Limb (tissue), 2 donors: ENCODE results near the gene GHR.

Experiments
- DNase-seq, 2 donors: peaks; one replicate each; pipeline ENCODE4 v3.0.0-alpha.2; 2016; ENCODE audit errors: extremely low spot score in 2 of 2

Gene GHR

DNA sequence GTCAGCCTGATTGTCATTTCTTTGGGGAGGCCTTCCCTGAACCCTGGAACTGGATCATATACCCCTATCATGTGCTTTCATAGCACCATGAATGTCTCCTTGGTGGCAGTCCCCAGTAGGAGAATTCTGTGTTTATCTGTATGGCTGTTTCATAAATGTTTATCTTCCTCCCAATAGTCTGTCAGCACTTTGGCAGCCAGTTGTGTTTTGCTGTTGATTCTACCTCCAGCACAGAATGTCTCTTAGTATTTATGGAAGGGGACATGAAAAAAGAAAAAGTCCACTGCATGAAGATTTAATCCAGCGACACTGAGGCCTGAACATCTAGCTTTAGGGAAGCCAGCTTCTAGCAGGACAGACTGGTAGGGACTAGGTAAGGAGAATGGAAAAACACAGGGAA is 38.3 kb downstream of the GHR start:
- no peak for DNase-seq

DNA sequence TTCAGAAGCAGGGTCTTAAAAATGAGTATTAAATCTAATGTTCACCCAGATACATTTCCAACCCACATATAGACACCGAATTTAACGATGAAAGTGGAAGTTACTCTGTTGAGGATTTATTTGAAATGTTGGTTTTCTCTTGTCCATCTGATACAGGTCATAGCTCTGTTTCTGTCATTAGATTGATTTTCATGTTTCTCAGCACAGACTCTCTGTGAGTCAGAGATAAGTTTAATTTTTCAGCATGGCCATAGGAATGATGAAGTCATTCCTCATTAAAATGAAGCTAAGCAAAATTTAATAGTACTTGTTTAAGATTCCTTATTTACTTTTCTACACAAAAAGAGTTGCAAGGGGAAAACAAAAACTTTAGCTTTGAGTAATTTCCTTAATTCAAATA is 38.8 kb downstream of the GHR start:
- no peak for DNase-seq

DNA sequence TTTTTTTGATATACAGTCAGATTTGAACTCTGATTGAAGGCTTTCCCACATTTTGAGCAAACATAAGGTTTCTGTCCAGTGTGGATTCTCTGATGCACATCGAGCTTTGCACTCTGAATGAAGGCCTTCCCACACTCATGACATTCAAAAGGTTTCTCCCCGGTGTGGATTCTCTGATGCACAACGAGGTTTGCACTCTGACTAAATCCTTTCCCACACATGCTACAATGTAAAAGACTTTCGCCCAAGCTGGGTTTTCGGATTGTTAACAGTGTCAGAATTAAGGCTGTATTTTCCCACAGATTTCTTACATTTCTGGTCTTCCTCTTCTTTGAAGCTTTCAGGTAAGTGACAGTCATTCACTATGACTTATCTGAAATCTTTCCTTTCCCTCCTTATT is 44.3 kb downstream of the GHR start:
- DNase-seq = no peak

DNA sequence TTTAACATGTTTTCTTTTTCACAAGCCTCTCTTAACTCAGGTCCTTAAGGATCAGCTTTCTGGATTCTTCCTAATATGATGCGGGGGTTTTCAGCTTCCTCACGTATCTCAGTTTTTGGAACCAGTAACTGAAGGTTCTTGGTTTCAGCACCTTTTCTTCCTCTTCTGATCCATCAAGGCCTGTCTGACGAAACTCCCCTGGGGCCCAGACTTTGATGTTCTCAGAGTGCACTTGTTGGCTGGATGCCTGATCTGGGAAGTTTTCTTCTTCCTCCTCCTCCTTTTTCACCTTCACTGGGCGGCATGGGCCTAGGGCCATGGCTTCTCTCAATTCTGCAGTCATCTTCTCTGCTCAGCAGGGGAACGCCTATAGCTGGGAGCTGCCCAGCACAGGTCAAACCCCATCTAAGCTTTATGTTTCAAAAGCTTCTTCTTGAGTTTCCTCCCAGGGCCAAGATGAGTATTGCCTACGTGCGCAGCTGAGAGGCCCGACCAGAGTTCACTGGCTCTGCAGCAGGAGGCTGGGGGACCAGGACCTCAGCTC is 44.8 kb downstream of the GHR start:
- no peak for DNase-seq

DNA sequence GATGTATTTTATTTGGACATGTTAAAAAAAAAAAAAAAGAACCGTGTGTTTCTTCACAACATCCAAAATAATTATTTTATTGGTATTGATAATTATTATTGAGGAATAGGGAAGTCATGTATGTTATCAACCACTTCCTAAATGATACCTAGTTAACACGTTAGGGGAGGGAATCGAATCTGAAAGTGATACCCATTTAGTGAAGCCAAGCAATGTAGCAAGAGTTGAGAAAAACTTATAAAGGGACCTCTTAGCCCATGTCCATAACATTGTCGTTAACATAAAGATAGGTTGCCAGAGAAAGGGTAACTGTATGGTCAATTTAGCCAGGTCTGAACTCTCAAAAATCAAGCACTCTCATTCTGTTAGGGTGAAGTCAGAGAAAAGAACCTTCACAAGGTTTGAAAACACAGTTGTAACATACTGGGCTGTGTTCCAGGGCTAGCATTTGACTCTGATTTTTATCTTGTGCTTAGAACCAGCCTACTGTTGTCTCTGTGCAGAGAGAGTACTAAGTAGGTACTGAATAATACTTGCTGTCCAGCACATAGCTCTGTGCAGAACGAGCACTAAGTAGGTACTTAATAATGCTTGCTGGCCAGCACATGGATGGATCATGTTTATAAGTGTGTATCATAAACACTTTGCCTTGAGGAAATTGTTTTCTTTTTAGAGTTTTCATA is 60.4 kb downstream of the GHR start:
- DNase-seq = no peak

DNA sequence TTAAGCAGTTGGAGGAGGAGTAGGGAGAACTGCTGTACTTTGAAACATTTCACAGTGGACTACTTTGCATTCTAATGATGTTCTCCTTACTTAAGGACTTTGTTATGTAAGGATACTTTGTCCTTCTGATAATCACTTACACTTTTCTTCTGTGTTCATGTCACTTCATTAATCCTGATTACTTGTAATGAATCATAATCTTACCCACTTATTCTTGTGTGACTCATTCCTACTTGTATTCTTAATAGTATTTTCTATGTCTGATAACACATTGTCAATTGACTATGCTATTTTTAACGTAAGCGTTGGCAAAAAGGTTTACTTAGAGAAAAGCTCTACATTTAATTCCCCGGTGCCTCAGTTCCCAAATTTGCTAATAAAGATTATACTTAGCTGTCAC is 63.8 kb downstream of the GHR start:
- no peak for DNase-seq

DNA sequence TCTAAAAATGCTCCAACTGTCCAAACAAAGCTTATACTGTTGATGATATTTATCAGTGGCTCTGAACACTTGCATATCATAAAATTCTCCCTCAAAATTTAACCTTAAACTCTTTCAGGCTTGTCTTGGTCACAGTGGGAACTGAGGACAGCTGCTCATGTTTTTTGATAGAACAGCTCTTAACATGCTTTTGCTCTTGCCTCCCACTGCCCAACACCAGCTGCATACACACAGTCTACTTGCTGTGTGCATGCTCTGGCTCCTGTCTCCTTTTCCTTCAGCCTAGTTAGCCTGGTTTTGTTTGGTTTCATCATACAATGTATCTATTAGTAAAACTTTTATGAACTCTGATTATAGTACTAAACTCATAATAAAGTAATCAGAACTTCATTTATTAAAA is 64.6 kb downstream of the GHR start:
- no peak for DNase-seq

DNA sequence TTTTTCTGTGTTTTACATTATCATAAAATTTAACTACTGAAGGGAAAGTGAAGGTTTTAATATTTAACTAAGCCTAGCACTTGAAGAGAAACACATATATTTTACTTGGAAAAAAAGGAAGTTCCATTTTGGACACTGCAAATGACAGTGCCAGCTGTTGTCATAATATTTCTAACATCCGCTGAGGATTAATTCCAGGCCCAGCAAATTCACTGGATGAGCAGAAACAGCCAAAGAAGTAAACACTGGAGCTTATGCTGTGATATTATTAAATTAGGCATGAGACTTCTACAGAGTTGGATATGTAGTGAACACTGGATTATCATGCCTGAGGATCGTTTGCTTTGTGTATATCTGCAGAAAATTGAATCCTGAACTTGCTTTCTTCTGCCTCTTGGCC is 67.6 kb downstream of the GHR start:
- DNase-seq = no peak

DNA sequence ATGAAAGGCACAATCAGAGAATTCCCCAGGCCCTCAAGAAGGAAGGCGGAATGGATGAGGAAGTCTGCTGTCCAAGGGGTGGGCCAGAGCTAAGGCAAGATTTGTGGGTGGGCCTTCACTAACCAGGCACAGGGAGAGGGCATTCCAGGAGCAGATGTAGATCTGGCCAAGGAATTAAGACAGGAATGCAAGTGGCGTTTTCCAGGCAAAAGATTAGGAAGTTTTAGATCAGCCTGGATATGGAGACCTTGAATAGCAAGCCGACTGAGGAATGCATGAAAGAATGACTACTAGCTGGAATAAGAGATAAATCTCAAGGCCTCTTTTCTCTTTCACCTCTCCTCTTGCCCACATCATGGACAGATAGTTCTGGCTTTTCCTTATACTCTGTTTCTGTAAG is 68.5 kb downstream of the GHR start:
- no peak for DNase-seq

DNA sequence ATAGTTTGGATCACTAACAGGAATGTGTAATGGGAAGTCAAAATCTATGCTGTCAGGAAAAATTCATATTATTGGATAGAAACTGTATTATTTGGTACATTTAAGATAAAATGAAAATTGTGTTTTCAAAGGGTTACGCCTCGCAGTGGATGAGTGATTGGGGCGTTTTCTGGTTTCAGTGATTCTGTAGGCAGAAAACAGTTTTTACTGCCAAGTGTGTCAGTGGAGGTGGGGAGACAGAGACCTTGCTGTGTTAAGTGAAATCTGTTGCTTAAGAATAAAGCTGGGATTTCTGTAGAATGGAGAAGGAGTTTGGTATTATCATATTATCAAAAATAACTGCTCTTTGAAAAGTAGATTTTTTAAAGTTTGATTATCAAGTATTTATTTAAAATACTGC is 69.7 kb downstream of the GHR start:
- no peak for DNase-seq

DNA sequence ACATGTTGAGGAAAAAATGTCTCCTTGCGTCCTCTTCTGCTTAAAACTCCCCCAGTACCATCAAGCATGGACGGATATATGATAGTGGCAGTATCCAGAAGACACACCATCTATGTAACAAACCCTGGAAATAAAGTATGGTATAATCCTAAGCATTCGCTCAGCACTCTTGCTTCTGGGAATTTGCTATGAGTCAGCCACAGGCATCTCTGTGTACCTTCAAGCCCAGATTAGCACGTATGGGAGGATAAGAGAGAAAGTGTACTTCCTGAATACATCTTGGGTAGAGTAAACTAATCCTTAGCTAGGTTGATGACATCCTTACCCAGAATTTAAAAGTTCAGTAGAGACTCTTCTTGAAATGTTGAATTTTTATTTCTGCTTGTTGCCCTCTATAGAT is 71.2 kb downstream of the GHR start:
- no peak for DNase-seq

DNA sequence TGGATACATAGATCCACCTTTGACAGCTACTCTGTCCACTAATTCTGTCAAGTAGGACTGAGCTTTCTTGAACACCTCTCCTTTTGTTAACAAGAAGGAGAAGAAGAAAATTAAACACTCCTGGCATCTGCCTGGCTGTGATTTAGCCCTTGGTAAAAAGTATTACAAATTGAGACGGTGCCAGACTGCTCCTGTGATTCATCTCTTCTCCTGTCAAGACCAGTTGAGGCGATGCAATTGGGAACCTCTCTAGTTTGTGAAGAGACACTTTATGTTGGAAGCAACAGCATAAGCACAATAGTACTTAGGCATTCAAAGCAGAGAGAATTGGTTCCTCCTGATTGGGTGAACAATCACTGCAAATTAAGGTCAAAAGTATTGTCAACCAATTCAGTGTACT is 72.7 kb downstream of the GHR start:
- no peak for DNase-seq

DNA sequence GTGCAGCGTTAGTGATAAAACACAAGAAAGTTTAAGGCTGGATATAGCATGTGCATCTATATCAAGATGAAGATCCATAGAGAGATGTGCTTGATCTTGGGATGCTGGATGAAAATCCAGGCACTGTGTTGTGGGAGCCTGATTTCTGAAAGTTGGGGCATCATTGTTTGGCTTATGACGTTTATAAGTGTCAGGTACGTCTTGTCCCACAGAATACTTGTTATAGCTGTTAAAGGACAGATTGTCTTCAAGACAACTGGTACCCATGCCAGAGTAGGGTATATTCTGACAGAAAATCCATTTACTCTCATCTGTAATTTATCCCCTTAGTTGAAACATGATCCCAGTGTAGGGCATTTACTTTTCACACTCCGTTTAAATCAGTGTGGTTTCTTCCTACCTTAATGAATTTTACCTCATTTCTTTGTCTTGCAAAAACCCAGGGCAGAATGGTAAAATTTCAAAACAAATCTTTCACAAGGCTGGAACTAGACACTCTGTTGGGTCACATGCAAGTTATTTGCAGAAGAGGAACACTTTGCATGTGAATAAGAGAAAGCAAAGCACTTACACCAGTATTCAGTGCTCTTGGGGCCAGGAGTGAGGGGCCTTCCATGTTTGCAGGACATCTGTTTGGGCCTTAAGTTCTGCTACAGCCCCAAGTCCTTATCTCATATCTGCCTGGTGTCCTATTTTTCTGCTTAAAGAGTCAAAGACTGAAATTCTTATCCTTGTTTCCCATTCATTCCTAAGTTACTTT is 73.3 kb downstream of the GHR start:
- no peak for DNase-seq

DNA sequence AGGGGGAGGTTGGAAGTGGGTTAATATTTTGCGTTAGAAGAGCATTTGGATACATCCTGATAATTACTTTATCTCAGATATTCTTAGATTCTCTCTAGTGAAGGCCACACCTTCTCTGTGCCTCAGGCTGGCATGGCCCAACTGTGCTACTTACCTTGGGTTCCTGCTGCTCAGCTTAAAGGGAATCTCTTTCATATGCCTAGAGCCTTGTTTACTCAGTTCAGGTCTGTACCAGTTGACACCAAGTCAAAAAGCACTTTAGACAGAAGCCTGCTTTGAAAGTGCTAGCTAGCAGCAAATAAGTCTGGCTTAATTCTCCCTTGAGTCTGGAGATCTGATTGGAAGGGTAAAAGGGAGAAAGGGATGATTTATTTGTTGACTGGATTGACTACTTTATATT is 74.8 kb downstream of the GHR start:
- no peak for DNase-seq

DNA sequence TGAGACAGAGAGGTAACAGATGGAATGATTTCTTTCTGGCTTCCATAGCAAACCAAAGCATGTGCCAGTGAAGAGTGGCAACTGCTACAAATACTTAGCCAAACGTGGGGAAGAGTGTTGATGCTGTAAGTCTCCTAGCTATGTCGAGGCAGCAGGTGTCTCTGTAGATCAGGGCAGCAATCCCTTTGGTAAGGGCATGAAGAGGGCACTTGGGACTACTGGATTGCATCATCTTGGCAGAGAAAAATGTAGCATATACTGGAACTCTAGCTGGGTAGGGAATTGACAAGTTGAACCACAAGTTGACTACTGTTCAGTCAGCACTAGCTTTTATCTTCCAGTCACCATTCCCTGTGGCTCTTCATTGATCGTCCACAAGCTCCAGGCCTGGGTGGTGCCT is 75.8 kb downstream of the GHR start:
- DNase-seq = no peak

DNA sequence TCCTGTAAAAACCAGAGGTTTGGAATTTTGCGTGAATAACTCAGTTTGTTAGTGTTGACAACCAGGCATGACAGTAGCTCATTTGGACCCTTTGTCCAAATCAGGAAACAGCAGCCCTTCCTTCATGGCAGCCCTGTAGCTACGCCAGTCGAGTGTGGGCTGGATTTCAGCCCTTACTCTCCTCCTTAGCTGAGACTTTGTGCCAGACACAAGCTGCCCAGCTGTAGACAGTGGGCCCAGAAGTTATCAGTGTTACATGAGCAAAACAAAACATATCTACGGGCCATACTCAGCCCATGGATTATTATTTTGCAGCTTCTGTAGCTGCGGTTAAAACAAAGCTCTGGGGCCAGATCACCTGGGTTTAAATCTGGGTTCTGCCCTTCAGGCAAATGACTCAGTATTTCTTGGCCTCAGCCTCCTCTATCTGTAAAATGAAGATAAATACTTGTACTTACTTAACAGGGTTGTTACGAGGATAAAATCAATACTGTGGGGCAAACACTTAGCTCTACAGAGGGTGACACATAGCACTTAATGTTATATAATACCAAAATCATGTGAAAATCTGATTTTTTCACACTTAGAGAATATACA is 76.9 kb downstream of the GHR start:
- DNase-seq = no peak

DNA sequence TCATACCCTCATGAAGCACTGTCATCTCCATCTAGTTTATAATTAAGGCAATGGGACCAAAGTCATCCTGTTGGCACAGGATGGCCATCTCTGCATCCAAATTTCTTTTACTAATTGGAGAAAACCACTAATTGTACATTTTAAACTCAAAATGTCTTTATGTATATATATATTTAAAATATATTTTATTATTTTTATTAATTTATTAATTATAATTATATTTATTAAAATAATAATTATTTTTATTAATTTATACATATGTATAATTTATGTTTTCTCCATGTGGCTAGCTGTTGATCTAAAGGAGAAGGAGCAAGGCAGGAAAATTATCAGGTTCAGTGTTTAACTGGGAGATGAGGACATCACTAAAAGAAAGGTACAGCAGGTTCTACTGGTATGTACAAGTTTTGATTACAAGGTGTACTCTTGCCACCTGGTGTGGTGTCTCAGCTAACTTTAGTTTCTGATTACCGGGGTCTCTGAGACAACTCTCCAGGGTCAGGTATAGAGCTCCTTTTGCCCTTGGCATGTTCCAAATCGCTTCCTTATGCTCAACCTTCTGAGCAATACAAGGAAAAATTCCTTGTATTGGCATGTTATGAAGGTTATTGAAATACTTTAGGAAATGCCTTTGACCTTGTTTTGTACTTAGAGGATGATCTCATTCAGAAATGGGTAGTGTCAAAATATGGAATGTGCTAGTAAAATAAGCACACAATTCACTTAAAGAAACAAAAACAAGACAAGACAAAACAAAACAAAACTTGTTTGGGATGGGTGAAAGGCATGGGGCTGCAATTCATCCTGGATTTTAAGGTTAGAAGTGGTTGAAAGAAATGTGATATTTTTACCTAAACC is 79.6 kb downstream of the GHR start:
- no peak for DNase-seq

DNA sequence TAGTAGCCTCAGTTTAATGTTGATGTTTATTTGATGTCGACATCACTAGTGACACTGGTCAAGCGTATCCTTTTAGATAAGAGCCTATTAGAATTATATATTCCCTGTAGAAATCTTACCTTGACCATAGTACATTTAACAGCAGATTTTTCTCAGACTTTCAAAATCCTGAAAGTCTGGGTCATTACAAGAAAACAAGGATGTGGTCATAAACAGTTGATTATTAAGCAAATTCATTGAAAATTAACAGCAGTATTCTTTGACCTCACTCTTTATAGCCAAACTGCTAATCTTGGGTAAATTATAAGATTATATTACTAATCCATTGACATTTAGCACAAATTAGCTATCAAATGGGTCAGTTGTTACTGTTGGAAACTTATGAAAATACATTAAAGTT is 83.4 kb downstream of the GHR start:
- DNase-seq = no peak

DNA sequence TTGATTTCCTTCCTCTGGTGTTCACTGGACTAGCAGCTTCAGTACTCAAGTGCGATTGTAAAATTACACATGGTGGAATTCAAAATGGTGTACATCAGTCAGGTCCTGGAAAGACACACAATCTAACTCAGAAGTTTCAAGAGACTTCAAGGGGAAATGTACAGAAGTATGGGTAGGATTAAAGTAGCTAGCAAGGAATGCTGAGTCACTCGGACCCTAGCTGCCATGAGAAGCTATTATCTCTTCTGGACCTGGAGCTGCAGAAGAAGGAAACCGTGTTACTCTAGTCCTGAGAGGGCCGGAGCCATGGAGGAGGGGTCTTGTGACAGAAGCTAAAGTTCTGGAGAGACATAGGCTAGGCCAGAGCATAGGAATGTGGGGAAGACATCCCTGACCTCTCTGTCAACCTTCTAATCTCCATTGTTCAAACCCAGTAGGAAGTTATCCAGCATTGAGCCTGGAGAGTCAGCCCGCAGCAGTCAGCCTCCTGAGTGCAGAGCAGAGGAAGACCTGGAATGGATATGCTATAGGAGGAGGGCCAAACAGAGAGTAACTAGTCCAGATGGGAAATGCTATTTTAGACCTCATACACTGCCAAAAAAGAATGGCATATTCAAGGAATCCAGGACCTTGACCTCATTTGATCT is 84.3 kb downstream of the GHR start:
- DNase-seq = no peak

DNA sequence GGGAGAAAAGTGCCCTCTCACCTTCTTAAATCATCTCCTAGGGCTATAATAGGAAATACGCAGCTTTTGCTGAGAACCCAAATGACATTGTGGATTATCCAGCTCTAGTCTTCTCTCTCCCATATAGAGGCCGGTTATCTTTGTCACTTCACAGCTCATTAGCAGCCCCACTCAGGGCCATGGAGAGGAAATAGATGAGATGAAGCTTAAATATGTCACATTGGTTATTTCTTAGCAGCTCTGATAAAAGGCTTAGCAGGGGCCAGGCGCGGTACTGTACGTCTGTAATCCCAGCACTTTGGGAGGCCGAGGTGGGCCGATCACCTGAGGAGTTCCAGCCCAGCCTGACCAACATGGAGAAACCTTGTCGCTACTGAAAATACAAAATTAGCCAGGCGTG is 90.0 kb downstream of the GHR start:
- DNase-seq = no peak

DNA sequence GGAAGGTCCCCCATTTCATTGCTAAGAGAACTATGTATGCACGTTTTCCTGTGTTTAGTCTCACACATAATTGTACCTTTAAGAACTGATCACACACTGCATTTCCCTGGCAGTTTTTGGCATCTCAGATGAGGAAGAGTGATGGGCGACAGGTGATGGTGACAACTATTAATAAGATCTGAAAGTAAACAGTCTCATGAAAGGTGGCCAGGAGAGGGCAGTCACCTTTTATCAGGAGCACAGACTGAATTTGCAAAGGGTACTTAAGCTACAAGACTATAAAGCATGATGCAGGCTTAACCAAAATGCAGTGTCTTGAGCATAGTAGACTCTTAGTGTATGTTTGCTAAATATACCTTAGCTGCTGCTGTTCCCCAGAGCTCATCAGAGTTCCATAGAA is 91.5 kb downstream of the GHR start:
- DNase-seq = no peak
